SK-N-SH (cell line): ENCODE measurements around the gene ASCL5. TPM values are rescaled to one million over a fixed set of nuclear protein-coding genes. Genes with fewer than 3 reads are reported as not detected.

Source experiments
- CTCF ChIA-PET: fragments of 300-600, 350-600 bp; formaldehyde crosslinking; extraction: SDS; loops from one replicate; lab custom pipeline; 2021; lab: Yijun Ruan, JAX
- POLR2A ChIA-PET: fragments of 350-600 bp; sonication (Branson Sonifier 250); formaldehyde crosslinking; extraction: SDS; loops from one replicate; lab custom pipeline; 2020; ENCODE audit warnings: antibody characterized with exemption, inconsistent platforms; lab: Yijun Ruan, JAX
- DNase-seq: peaks from one replicate; pipeline ENCODE4 v3.0.0; 2012
- H2AFZ ChIP-seq: fragments of 200-600 bp; sonication (generic); 2 replicates; pipeline ENCODE4 v1.8.1; 2016; ENCODE audit warnings: antibody characterized with exemption, mild to moderate bottlenecking, low read depth
- H3F3A ChIP-seq: fragments of 200-600 bp; sonication (generic); replicated peaks from 2 replicates; pipeline ENCODE3; 2016; ENCODE audit warnings: antibody characterized with exemption, mild to moderate bottlenecking; ENCODE audit not compliant: insufficient read depth
- H3K27ac ChIP-seq, 2 experiments: fragments of 200-500 bp in 1 of 2; fragments of 200-600 bp in 1 of 2; sonication (Bioruptor generic) in 1 of 2; sonication (generic), shearing (Covaris generic) in 1 of 2; 2 replicates each; pipeline versions ENCODE4 v1.5.1 to v1.6.1; 2014 to 2016; ENCODE audit warnings: low read depth in 2 of 2, inconsistent platforms in 1 of 2, low read length in 1 of 2, mild to moderate bottlenecking in 1 of 2, mixed read lengths in 1 of 2
- H3K27me3 ChIP-seq: fragments of 200-600 bp; sonication (generic), shearing (Covaris generic); 2 replicates; pipeline ENCODE4 v1.6.1; 2016; ENCODE audit warnings: mixed run types; ENCODE audit not compliant: insufficient read depth
- H3K36me3 ChIP-seq, 2 experiments: fragments of 200-500 bp in 1 of 2; fragments of 200-600 bp in 1 of 2; sonication (Bioruptor generic) in 1 of 2; sonication (generic) in 1 of 2; replicated peaks in 1 of 2; 2 replicates each; pipeline versions ENCODE3 to v1.5.1; 2014 to 2016; ENCODE audit warnings: low read length in 1 of 2, mild to moderate bottlenecking in 1 of 2; ENCODE audit not compliant: insufficient read depth in 2 of 2, control insufficient read depth in 1 of 2
- H3K4me1 ChIP-seq, 2 experiments: fragments of 200-500 bp in 1 of 2; fragments of 200-600 bp in 1 of 2; sonication (Bioruptor generic) in 1 of 2; sonication (generic), shearing (Covaris generic) in 1 of 2; 2 replicates each; pipeline versions ENCODE4 v1.5.1 to v1.6.1; 2014 to 2016; ENCODE audit warnings: low read depth in 1 of 2, low read length in 1 of 2, mixed run types in 1 of 2; ENCODE audit not compliant: insufficient read depth in 2 of 2, control insufficient read depth in 1 of 2
- H3K4me2 ChIP-seq: fragments of 200-600 bp; sonication (generic), shearing (Covaris generic); 2 replicates; pipeline ENCODE4 v1.6.1; 2017; ENCODE audit warnings: mixed run types
- H3K4me3 ChIP-seq, 2 experiments: fragments of 200-500 bp in 1 of 2; fragments of 200-600 bp in 1 of 2; sonication (Bioruptor generic) in 1 of 2; sonication (generic), shearing (Covaris generic) in 1 of 2; 2 replicates each; pipeline versions ENCODE4 v1.5.1 to v1.8.1; 2014 to 2016; ENCODE audit warnings: low read depth in 2 of 2, inconsistent platforms in 1 of 2, low read length in 1 of 2, mild to moderate bottlenecking in 1 of 2, mixed read lengths in 1 of 2, moderate library complexity in 1 of 2
- H3K79me2 ChIP-seq: fragments of 200-600 bp; sonication (generic); 2 replicates; pipeline ENCODE4 v1.8.1; 2017; ENCODE audit warnings: mild to moderate bottlenecking; ENCODE audit not compliant: insufficient read depth
- H3K9ac ChIP-seq: fragments of 200-600 bp; sonication (generic); 2 replicates; pipeline ENCODE4 v1.6.1; 2017; ENCODE audit warnings: mixed run types
- H3K9me2 ChIP-seq: fragments of 200-600 bp; sonication (generic); 2 replicates; pipeline ENCODE4 v1.6.1; 2017; ENCODE audit warnings: mixed run types
- H3K9me3 ChIP-seq: fragments of 200-600 bp; sonication (generic); 2 replicates; pipeline ENCODE4 v1.6.1; 2017; ENCODE audit warnings: mixed run types, mild to moderate bottlenecking, moderate library complexity
- H4K20me1 ChIP-seq: fragments of 200-600 bp; sonication (generic); 2 replicates; pipeline ENCODE4 v1.6.1; 2017; ENCODE audit warnings: mild to moderate bottlenecking, mixed run types; ENCODE audit not compliant: insufficient read depth
- CHD2 ChIP-seq: fragments of 150-350 bp; IDR thresholded peaks from 2 replicates; pipeline ENCODE4 v1.6.1; 2018; ENCODE audit warnings: low read length; ENCODE audit not compliant: partially characterized antibody
- ELF1 ChIP-seq: IDR thresholded peaks from 2 replicates; pipeline ENCODE4 v1.4.0; 2012
- EP300 ChIP-seq, 2 experiments: IDR thresholded peaks; 2 replicates each; pipeline versions ENCODE4 v1.4.0 to v1.6.1; 2012; ENCODE audit warnings: borderline replicate concordance in 1 of 2, low read depth in 1 of 2, low read length in 1 of 2
- EZH2phosphoT487 ChIP-seq: fragments of 200-600 bp; sonication (generic); IDR thresholded peaks from 2 replicates; pipeline ENCODE4 v1.6.1; 2017; ENCODE audit warnings: low read depth, mixed run types, mild to moderate bottlenecking, antibody characterized with exemption, moderate library complexity, borderline replicate concordance
- FOSL2 ChIP-seq: IDR thresholded peaks from 2 replicates; pipeline ENCODE4 v1.4.0; 2012; ENCODE audit warnings: low read depth, mild to moderate bottlenecking, moderate library complexity, borderline replicate concordance
- FOXM1 ChIP-seq: IDR thresholded peaks from 2 replicates; pipeline ENCODE4 v1.4.0; 2012; ENCODE audit warnings: low read depth, mild to moderate bottlenecking
- GATA2 ChIP-seq: sonication (generic); formaldehyde crosslinking; IDR thresholded peaks from 2 replicates; pipeline ENCODE4 v1.5.0; 2020; ENCODE audit warnings: mild to moderate bottlenecking, missing genetic modification reagents
- JUND ChIP-seq: IDR thresholded peaks from 2 replicates; pipeline ENCODE4 v1.4.0; 2012
- MAX ChIP-seq: IDR thresholded peaks from 2 replicates; pipeline ENCODE4 v1.4.0; 2012; ENCODE audit warnings: low read depth
- MXI1 ChIP-seq: IDR thresholded peaks from 2 replicates; pipeline ENCODE4 v1.6.1; 2012; ENCODE audit warnings: mild to moderate bottlenecking, low read depth, low read length, improper control_type of control experiment
- NFIC ChIP-seq: IDR thresholded peaks from 2 replicates; pipeline ENCODE4 v1.4.0; 2012; ENCODE audit warnings: borderline replicate concordance
- NRF1 ChIP-seq: IDR thresholded peaks from 2 replicates; pipeline ENCODE4 v1.6.1; 2012; ENCODE audit warnings: low read depth, mild to moderate bottlenecking, low read length
- PBX3 ChIP-seq: IDR thresholded peaks from 2 replicates; pipeline ENCODE4; 2012
- POLR2AphosphoS5 ChIP-seq: IDR thresholded peaks from 2 replicates; pipeline ENCODE4 v1.6.1; 2012; ENCODE audit warnings: low read depth, low read length
- RAD21 ChIP-seq: IDR thresholded peaks from 2 replicates; pipeline ENCODE4 v1.6.1; 2012; ENCODE audit warnings: mild to moderate bottlenecking, low read length
- RFX5 ChIP-seq: IDR thresholded peaks from 2 replicates; pipeline ENCODE4 v1.6.1; 2012; ENCODE audit warnings: mild to moderate bottlenecking, improper control_type of control experiment, low read length
- SIN3A ChIP-seq: IDR thresholded peaks from 2 replicates; pipeline ENCODE4 v1.6.1; 2012; ENCODE audit warnings: low read depth, mild to moderate bottlenecking, low read length, moderate library complexity, borderline replicate concordance
- SMC3 ChIP-seq: IDR thresholded peaks from 2 replicates; pipeline ENCODE4 v1.6.1; 2012; ENCODE audit warnings: low read depth, low read length, improper control_type of control experiment
- TEAD4 ChIP-seq: IDR thresholded peaks from 2 replicates; pipeline ENCODE4 v1.4.0; 2012; ENCODE audit warnings: mild to moderate bottlenecking, borderline replicate concordance; ENCODE audit not compliant: insufficient read depth
- USF1 ChIP-seq: IDR thresholded peaks from 2 replicates; pipeline ENCODE4 v1.4.0; 2012; ENCODE audit warnings: low read depth, borderline replicate concordance
- YY1 ChIP-seq: IDR thresholded peaks from 2 replicates; pipeline ENCODE4 v1.4.0; 2012; ENCODE audit warnings: low read depth, mild to moderate bottlenecking
- WGBS: methylation state at CpG from one replicate; pipeline ENCODE4 v1.1.6; 2017; ENCODE audit warnings: low lambda C conversion rate; 5-methylcytosine and 5-hydroxymethylcytosine counted together
- polyA plus RNA-seq, 3 experiments: library from polyadenylated mRNA; depleted of rRNA; stranded (reverse); fragments of >200 nt; gene quantifications; 2 replicates each; pipeline ENCODE4 v1.2.3, GENCODE V29; 2012
- TF ChIP-seq, protein P1 (sequence below): IDR thresholded peaks from 2 replicates; pipeline ENCODE4 v1.4.0; 2012; ENCODE audit warnings: low read depth, borderline replicate concordance

The ASCL5 gene
- polyA plus RNA-seq, 1 of the 3 experiments (the other 2 are of a cell fraction), result not detected

DNA sequence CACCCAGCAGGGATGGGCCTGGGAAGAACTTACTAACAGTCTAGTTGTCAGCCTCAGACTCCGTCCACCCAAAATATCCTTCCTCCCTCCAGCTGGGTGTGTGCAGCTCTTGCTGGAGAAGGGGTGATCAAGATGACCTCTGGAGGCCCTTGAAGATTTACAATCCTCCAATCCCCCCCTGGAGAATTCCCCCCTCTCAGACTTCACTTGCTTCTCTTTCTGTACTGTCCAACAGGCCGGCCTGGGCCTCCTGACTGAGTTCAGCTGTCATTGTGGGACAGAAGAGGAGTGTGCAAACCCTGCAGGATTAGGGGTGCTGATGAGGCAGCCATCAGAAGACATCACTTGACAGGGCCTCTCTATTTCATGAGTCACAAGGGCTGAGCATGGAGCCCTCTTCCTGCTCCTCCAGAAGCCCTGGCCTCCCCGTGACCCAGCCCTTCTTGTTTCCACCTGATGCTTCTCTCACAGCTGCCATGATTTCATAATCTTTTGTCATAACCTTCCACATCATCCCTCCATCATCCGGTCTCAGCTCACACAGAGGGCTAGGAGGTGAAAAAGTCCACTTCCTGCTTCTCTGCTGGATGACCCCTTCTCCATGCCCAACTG lies 46.1 kb upstream of the ASCL5 start:
- Histone ChIP-seq H3K36me3 (no peaks in the 10 kb centered on the region), H3K4me3 (no peak overlapping the region), H3K9me2 (no peaks in the 10 kb centered on the region), H3K9me3 (no peaks in the 10 kb centered on the region), H3K4me2 (no peak overlapping the region), H3K79me2 (no peaks in the 10 kb centered on the region), H3K4me1 (peaks cover 0 to 10% of the 10 kb centered on the region in 2 experiments; a peak in 2 of 4 replicates), H3K27ac (no peak overlapping the region), H2AFZ (no peak overlapping the region), H3K27me3 (no peaks in the 10 kb centered on the region), H3K9ac (no peak overlapping the region), H4K20me1 (no peaks in the 10 kb centered on the region), H3F3A (no peaks in the 10 kb centered on the region)
- ChIA-PET POLR2A (no interaction called here), CTCF (interaction anchor here (0.8 to 1.1 kb wide), 2 partner anchors 8 to 213 kb away, joined by 3 read pairs; no protein-coding TSS in a partner anchor)
- no peak for DNase-seq
- 89% methylated on average over 4 of the region's 4 CpGs for WGBS
- no peak for TF ChIP-seq SIN3A
- TF ChIP-seq GATA2 (CRISPR knock-in tag), result no peak
- no peak for TF ChIP-seq MXI1
- no peak for TF ChIP-seq SMC3
- TF ChIP-seq FOXM1, result no peak
- TF ChIP-seq RFX5, result no peak
- no peak for TF ChIP-seq FOSL2
- TF ChIP-seq TEAD4, result no peak
- TF ChIP-seq EZH2phosphoT487, result no peak
- no peak for TF ChIP-seq YY1
- no peak for TF ChIP-seq PBX3
- TF ChIP-seq RAD21, result no peak
- TF ChIP-seq NRF1, result no peak
- TF ChIP-seq NFIC, result no peak
- no peak for TF ChIP-seq POLR2AphosphoS5
- TF ChIP-seq USF1, result no peak
- no peak for TF ChIP-seq EP300 (IDR thresholded peaks at IDR 0.05; ENCODE audit: borderline replicate concordance in 1 of 2, low read depth in 1 of 2, low read length in 1 of 2)
- TF ChIP-seq JUND, result no peak

DNA sequence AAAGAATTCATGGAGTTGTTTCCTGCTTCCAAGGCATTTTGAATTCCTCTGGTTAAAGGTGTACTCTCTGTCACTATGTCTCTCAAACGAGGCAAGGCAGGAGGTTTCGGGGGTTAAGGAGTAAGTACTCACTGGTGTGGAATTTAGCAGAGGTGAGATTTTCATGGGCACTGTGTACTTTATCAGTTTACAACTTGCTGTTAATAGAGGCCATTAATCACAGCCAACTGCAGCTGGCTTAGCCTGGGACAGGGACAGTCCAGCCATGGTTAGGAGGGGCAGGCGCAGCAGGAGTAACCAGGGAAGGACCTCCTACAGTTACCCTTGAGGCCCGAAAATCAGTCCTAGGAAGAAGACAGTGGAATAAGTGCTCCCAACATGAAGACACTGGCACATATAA lies 45.3 kb upstream of the ASCL5 start:
- peaks cover 0 to 10% of the 10 kb centered on the region in 2 experiments; a peak in 2 of 4 replicates for H3K4me1 ChIP-seq
- H3K27ac ChIP-seq, result no peak overlapping the region
- H4K20me1 ChIP-seq, result no peaks in the 10 kb centered on the region
- H3K4me3 ChIP-seq, result no peak overlapping the region
- no peaks in the 10 kb centered on the region for H3K9me2 ChIP-seq
- POLR2A ChIA-PET, result no interaction called here
- H2AFZ ChIP-seq, result no peak overlapping the region
- no peaks in the 10 kb centered on the region for H3K79me2 ChIP-seq
- no peak overlapping the region for H3K4me2 ChIP-seq
- CTCF ChIA-PET, result interaction anchor here (0.8 to 2.1 kb wide), 2 partner anchors 9 to 17 kb away, joined by 3 to 15 read pairs; partner anchors contain the start of gene TMEM9
- WGBS, result 89% methylated on average over 3 of the region's 4 CpGs
- DNase-seq, result no peak
- H3K9me3 ChIP-seq, result no peaks in the 10 kb centered on the region
- H3K36me3 ChIP-seq, result no peaks in the 10 kb centered on the region
- no peaks in the 10 kb centered on the region for H3F3A ChIP-seq
- 0 out of 2 replicates have a peak, but pooled peaks cover 2% of the 10 kb centered on the region for H3K27me3 ChIP-seq
- H3K9ac ChIP-seq, result no peak overlapping the region
- TF ChIP-seq GATA2 (CRISPR knock-in tag), result no peak
- no peak for TF ChIP-seq MAX
- TF ChIP-seq CHD2, result no peak
- TF ChIP-seq JUND, result no peak
- no peak for TF ChIP-seq SIN3A
- no peak for TF ChIP-seq SMC3
- TF ChIP-seq, protein P1, sequence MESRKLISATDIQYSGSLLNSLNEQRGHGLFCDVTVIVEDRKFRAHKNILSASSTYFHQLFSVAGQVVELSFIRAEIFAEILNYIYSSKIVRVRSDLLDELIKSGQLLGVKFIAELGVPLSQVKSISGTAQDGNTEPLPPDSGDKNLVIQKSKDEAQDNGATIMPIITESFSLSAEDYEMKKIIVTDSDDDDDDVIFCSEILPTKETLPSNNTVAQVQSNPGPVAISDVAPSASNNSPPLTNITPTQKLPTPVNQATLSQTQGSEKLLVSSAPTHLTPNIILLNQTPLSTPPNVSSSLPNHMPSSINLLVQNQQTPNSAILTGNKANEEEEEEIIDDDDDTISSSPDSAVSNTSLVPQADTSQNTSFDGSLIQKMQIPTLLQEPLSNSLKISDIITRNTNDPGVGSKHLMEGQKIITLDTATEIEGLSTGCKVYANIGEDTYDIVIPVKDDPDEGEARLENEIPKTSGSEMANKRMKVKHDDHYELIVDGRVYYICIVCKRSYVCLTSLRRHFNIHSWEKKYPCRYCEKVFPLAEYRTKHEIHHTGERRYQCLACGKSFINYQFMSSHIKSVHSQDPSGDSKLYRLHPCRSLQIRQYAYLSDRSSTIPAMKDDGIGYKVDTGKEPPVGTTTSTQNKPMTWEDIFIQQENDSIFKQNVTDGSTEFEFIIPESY, result no peak
- no peak for TF ChIP-seq ELF1
- no peak for TF ChIP-seq PBX3
